T1000 (cell line): ENCODE measurements around the gene EYA2.
"Not testable (repeated sequence)": the region's sequence is repeated elsewhere in the genome, so short reads cannot be mapped to it uniquely, and the experiment has no call there.

Experiments
- DNase-seq: peaks from one replicate; lab custom pipeline; 2025; ENCODE audit warnings: mixed read lengths; lab: John Stamatoyannopoulos, UW

Gene EYA2

DNA sequence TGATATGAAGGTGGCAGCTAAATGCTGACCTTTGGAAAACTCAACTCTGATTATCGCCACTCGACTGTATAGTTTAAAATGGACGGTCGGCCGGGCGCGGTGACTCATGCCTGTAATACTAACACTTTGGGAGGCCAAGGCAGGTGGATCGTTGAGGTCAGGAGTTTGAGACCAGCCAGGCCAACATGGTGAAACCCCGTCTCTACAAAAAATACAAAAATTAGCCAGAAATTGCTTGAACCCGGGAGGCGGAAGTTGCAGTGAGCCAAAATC lies 310.1 kb downstream of the EYA2 start:
- not testable (repeated sequence) for DNase-seq

DNA sequence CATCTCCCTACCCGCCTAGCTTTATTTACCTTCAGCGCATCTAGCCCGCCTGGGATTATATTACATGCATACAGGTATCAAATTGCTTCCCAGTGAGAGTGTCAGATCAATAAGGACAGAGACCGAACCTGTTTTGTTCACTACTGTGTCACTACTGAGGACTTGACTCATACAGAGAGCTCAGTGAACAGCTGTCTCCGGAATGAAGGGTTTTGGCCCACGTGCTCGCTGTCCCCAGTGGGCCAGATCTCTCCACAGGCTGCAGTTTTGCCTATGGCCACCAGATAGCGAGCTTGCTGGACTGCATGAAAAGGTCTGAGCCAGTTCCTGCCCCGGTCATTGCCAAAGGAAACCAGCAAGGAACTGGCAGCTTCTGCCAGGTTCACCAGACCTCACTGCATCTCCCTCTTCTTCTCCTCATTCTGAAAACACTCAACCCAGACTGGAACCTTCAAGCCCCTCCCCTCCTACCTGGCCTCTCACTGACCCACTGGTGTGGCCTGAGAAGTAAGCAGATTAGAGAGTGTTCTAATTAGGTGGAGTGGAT lies 311.0 kb downstream of the EYA2 start:
- DNase-seq, result no peak

DNA sequence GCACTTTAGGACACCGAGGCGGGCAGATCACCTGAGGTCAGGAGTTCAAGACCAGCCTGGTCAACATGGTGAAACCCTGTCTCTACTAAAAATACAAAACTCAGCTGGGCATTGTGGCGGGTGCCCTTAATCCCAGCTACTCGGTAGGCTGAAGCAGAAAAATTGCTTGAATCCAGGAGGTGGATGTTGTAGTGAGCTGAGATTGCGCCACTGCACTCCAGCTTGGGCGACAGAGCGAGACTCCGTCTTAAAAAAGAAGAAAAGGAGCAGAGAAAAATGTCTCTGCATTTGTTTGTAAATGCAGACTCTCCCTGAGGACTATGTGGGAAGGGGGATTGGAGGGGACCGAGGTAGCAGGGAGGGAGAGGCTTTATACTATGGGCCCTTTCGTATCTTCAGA lies 311.9 kb downstream of the EYA2 start:
- DNase-seq, result not testable (repeated sequence)

DNA sequence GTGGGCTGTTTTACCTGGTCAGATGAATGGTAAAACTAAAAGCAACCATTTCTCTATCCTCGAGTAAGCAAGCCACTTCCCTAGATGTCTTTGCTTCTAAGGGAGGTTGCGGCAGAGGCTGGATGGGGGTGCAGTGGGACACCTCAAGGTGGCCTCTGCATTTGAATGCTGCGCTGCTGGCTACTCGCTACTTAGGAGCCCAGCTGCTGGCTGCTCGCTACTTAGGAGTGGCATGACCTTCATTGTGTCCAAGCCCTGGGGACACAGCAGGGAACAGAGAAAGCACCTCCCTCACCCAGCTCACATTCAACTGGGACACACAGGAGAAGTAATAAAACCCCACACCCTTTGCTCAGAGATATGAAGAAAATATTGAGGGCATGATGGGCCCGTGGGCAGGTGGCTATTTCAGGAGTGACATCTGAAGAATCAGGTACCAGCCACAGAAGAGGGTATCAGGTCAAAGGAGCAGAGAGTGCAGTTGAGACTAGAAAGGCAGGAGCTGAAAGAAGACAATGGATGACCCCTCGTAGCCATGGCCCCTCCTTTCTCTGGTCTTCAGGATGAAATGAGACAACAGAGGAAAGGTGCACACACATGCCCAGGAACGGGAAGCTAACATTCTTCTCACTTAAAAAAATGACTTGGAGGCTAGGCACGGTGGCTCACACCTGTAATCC lies 312.5 kb downstream of the EYA2 start:
- DNase-seq, result no peak

DNA sequence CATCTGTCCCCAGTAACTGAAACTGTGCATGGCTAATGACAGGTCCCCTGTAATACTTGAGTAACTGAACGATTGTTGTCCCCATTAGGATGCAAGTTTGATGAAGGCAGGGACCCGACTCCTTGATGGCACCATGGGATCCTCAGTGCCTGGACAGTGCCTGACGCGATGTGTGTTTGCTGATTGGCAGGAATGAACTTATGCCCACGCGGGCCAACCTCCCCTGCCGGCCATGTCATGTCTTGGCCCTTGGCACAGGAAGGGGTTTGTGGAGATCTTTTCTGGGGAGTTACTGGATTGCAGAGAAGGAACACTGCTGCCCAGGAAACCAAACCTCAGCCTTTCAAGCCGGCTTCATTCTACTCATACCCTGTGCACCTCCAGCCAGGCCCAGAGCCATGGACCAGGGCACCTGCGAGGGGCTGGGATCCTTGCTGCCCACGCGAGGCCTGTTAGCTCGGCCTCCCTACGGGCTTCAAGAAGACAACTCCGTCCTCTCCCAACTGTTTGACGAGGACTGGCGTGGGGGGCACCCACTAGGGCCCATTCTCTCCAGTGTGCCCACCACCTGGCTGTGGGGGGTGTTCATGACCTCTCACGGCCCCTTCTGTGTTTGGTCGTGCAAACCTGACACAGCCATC lies 314.0 kb downstream of the EYA2 start:
- no peak for DNase-seq

- DNase-seq, result no peak
Measured at GRCh38 chr20:47209982-47210381, 315.3 kb downstream of the EYA2 start.

- DNase-seq, result no peak
Measured at GRCh38 chr20:47210470-47210869, 315.8 kb downstream of the EYA2 start.

DNA sequence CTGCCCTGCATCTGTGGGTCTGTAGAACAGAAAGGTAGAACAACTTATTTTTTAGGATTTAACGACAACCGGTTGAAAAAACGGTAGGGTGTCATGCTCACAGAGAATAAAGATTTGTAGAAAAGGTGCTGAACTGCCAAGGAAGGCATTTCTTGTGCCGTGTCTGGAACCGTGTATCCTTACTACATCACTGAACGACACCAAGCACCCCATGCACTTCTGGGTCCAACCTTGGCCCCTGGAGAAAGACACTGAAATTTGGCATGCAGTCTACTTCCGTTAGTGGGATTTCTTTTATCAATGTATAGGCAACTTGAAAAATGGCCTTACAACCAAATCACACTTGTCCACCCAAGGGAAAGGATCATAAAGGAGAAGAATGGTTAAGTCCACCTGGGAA lies 316.4 kb downstream of the EYA2 start:
- DNase-seq, result no peak

DNA sequence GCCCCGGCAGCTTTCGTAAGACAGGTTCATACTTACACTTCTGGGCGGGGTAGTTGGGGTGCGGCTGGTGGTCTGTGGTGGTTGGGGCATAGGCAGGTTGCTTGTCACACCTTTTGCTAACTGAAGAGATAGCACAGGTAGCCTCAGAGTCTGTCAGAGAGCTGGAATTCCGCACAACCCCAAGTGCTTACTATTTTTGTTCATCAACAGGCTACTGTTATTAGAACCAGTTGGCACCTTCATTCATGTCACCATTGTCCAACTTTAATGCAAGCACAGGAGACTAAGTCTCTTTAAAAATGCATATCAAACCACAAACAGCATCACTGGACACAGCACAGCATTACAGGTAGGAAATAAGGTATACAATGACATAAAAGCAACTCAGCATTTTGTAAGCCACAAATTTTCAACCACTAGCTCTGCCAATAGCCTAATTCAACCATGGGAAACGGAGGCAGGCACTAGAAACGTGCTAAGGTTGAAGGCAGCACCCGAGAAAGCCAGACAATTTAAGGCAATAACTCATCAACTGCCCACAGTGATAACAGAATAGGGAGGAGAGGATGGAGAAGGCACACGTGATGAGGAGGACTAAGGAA lies 318.1 kb downstream of the EYA2 start:
- no peak for DNase-seq

DNA sequence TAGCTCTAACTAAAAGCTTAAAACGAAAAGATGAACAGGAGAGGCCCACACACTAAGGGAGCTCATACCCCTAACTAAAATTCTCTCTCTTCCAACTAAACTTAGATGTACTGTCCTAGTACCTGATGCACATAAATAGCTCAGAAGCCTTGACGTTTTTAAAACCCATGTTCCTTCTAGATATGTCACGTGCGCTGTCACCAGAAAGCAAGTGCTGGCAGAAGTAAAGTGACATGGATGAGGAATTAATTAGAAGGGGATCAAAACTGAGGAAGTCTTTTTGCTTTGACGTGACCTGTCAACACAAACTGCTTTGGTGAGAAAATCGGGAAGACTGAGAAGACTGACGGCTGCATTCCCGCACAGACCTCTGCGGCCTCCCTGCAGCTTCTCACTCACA lies 319.3 kb downstream of the EYA2 start:
- no peak for DNase-seq

- DNase-seq, result no peak
Measured at GRCh38 chr20:47215653-47216397, 321.2 kb downstream of the EYA2 start.

DNA sequence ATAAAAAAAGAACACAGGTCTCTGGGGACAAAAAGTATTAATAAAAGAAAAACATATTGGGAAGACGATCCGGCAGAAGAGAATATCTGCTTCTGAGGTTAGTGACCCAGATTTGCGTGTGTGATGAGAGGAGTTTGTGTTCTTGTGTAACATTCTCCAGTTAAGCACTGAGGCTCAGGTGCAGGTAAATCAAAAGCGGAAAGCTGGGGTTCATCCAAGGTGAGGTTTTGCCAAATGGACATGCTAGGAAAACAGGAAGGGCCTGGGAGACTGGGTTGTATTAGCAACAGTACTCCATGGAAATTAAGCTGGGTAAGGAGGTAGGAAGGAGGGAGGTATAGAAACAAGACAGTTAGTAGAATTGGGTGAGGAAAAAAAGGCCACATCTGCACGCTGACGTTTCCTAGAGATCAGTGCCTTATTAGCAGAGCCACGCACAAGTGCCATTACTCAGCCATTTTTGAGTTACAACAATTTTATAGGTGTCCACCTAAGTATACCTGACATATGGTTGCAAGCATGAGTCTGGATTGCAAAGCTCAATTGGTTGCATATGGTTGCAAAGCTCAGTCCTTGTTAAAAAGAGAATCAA lies 322.3 kb downstream of the EYA2 start:
- no peak for DNase-seq

DNA sequence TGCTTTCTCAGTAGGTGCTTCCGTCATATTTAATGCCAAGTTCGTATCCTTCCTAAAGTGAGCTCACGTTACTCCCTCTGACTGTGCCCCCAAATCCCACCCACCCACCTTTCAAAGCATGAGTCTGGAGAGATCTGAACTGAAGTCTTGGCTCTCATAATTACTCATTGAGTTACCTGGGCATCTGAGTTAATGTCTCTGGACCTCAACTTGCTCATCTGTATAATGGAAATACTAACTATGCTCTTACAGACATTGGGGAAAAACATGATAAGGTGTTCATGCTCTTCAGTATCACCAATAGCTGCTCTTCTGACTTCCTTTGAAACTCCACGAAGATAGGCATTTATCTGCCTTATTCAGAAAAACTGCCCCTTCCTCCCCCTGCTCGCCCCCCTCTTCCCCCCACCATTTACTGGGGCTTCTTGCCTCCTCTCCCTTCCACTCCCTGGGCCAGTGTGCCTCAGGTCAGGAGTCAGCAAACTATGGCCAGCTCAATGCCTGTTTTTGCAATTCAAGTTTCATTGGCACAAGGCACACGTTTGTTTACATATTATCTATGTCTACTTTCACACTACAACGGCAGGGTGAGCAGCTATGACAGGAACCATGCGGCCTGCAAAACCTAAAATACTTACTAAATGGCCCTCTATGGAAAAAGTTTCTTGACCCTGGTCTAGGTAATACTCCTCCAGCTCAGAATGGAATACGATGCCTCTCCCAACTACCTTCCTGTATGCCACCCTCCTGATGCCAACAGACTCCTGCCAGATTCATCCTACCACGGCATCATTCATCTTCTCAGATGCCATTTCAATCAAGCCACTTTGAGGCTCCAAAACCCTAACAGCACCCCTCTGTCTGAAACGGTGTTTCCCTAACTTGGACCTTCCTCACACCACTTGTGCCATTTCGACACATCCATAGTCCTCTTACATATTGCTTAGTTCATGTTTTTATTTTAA lies 323.1 kb downstream of the EYA2 start:
- DNase-seq, result no peak

DNA sequence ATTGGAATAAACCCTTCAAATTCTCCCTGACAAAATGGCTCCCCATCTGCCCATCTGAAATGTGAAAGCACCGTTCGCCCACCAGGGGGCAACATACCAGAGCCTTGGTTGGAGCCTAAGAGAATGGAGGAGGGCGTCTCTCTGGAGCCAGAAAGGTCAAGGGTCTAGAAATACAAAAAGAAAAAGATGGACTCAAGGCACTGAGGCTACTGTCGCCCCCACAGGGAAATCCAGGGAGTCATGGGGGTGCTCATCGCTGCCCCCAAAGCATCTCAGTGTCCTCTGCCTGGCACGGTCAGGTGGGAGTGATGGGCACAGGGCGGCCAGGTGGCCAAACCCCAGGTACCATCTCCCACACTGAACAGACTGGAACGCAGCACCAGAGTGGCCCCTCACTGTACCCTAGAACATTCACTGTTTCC lies 325.5 kb downstream of the EYA2 start:
- DNase-seq, result no peak

DNA sequence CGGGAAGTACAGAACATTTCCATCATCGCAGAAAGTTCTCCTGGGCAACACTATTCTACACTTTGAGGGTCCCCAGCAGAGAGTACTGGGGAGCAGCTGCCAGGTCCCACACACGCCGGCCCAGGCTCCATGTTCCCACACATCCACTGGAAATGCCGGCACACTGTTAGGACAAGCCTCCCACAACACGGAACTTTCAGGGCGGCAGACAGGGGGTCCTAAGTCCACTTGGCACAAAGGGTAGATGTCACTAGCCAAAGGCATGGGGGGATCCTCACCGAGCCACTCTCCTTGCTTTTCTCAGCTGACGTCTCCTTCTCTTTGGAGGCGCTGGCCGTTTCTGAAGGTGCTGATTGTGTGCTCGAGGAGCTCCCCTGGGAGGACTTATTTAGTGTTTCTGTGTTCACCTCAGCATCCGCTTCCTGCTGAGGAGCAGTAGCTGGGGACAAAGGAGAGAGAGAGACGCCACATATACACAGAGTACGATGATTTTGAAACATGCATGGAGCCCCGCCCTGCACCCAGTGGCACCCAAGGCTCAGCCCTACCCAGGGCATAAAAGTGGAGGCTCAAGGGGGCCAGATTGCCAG lies 326.5 kb downstream of the EYA2 start:
- DNase-seq, result no peak

- DNase-seq, result no peak
Measured at GRCh38 chr20:47222468-47223119, 328.0 kb downstream of the EYA2 start.

DNA sequence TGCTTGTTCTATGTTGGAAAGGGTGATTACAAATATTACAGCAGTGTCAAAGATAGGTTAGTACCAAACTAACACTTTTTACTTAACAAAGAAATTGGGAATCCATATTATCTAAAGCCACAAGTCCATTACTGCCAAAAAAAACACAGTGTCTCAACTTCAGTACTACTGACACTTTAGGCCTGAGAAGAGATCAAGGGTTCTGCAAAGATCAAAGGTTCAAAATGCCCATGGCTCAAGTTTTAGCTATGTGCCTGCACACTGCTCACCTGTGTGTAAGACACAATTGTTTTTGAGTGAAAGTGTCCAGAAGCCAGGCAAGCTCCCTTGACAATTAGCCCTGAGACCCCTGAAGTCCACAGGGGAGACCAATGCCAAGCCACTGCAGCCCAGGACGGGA lies 329.3 kb downstream of the EYA2 start:
- no peak for DNase-seq

- DNase-seq, result no peak
Measured at GRCh38 chr20:47224300-47224791, 329.7 kb downstream of the EYA2 start.

DNA sequence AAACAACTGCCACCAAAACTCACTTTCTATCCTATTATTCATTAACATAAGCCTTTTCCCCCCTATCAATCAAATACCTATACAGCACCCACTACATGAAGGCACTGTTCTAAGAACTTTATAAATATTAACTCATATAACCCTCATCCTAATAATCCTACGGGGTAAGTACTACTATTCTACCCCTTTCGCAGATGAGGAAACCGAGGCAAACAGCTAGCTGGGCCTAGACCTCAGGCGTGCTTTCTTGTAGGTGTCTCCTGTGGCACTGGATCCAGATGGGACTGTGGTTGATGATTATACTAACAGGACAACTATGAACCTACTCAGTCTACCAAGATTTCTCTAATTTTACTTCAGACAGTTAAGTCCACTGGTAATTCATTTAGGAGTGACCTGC lies 330.2 kb downstream of the EYA2 start:
- DNase-seq, result no peak

DNA sequence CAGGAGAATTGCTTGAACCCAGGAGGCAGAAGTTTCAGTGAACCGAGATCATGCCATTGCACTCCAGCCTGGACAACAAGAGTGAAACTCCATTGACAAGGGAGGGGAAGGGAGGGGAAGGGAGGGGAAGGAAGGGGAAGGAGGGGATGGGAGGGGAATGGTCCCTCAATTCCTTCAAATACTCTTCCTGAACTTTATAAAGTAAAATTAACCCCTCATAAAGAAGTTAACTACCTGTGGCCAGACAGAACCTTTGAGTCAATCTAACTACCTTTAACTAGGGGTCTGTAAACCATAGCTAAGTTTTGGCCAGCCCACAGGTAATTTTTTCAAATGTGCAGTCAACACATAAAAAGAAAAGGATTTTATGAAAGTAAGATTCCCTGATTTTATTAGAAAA lies 330.8 kb downstream of the EYA2 start:
- no peak for DNase-seq
